ENCODE results near the gene TBC1D16. TPM values are rescaled to one million over a fixed set of nuclear protein-coding genes. Genes with fewer than 3 reads are reported as not detected.
A peak's percentile ranks its signal among the peaks of the same experiment; 100 is the strongest.
"Not testable (repeated sequence)": the region's sequence is repeated elsewhere in the genome, so short reads cannot be mapped to it uniquely, and the experiment has no call there.

TBC1D16 gene
- total RNA-seq, 1 experiment from 2014 or later, result 96.1 TPM

DNA sequence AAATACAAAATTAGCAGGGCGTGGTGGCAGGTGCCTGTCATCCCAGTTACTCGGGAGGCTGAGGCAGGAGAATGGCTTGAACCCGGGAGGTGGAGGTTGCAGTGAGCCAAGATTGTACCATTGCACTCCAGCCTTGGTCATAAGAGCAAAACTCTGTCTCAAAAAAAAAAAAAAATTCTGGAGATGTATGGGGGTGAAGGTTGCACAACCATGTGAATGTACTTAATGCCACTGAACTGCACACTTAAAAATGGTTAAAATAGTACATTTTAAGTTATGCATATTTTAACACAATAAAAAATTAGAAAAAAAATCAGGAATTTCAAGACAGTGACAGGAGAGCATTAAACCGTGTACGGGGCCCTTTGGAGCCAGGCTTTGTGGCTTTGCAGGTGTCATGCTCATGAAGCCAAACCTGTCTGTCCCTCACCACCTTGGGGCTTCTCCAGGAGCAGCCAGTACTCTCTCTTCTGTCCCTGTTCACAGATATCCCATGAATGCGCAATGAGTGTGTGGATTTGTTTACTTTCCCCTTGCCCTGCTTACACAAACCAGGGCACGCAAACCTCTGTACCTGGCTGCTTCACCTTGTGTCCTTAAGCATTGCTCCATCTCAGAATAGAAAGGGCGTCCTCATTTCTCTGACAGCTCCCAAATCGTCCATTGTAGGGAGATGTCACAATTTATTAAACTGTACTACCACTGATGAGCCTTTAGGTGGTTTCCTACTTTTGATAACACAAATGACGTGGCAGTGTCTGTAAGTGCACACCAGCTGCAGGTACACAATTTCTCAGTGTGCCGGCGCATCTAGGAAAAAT lies 138.2 kb downstream of the TBC1D16 start:
- Mint-ChIP-seq H3K36me3 (no peaks in the 10 kb centered on the region), H3K27ac (no peak overlapping the region), H3K4me3 (no peak overlapping the region), H3K27me3 (ENCODE audit: low read depth) (peaks cover 21% of the 10 kb centered on the region), H3K9me3 (peaks cover 11% of the 10 kb centered on the region), H3K4me1 (0 out of 2 replicates have a peak, but pooled peaks cover 2% of the 10 kb centered on the region)
- TF ChIP-seq GTF2I (CRISPR knock-in tag; conservative IDR thresholded peaks at IDR 0.05) (no peak), RORB (CRISPR knock-in tag; IDR thresholded peaks at IDR 0.05) (no peak), FOXP1 (CRISPR knock-in tag; IDR thresholded peaks at IDR 0.05; ENCODE audit: borderline replicate concordance) (no peak)
- POLR2A ChIA-PET, result no interaction called here
- CTCF ChIA-PET, result interaction anchor here (1.1 to 1.4 kb wide), 2 partner anchors 53 to 62 kb away, joined by 3 read pairs; no protein-coding TSS in a partner anchor
- ATAC-seq (no peak), DNase-seq (ENCODE audit: low spot score) (peak; percentile 3)

DNA sequence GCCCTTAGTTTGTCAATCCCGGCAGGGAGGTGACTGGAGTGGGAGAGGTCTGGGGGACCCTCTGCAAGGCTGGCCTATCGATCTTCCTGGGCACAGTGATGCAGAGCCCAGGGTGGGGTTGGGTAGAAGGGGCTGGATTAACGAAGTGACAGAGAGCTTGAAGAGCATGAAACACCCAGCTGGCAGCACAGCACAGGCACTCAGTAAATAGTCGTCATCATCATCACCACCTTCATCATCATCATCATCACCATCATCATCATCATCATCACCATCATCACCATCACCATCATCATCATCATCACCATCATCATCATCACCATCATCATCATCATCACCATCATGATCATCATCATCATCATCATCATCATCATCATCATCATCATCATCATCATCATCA lies 142.2 kb downstream of the TBC1D16 start:
- CTCF ChIA-PET; H3K4me1 Mint-ChIP-seq; H3K36me3 Mint-ChIP-seq; ATAC-seq; H3K9me3 Mint-ChIP-seq; H3K27ac Mint-ChIP-seq; DNase-seq (ENCODE audit: low spot score); H3K4me3 Mint-ChIP-seq; POLR2A ChIA-PET: not testable (repeated sequence)
- H3K27me3 Mint-ChIP-seq (ENCODE audit: low read depth), result peaks cover 10% of the 10 kb centered on the region; the same call in 1 of the 2 replicates

DNA sequence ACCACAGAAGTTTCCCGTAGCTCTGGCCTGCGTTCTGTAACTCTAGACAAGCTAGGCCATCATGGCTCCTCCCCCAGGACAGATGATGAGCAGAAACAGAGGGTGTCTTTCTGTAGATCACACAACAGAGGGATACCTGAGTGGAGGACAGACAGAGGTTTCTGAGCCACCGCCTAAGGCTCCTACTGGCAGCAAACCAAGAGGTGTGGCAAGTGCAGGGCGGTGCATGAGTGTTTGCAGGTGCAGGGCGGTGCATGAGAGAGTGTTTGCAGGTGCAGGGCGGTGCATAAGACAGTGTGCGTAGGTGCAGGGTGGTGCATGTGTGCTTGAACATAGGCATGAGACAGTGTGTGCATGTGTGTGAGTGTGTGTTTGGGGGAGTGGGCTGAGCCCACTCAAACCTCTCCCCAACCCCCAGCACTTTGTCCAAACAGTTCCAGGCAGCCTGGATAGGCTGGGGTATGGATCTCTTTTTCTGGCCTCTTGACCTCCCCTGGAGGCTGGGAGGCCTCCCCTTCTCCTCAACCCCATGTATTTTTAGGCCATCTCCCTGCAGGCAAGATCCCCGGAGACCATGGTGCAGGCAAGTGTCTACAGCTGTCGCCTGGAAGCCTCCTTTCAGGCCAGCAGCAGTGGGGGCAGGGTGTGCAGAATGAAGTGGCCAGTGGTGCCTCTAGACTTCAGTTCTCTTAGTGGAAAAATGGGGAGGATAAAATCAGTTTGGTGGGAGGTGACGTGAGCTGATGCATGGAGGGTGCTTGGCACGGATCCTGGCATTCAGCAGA lies 143.0 kb downstream of the TBC1D16 start:
- Mint-ChIP-seq H3K4me3 (no peak overlapping the region), H3K36me3 (no peaks in the 10 kb centered on the region), H3K9me3 (no peaks in the 10 kb centered on the region), H3K27me3 (ENCODE audit: low read depth) (peaks cover 10% of the 10 kb centered on the region; the same call in 1 of the 2 replicates), H3K27ac (no peak overlapping the region), H3K4me1 (no peaks in the 10 kb centered on the region)
- CTCF ChIA-PET, result no interaction called here
- POLR2A ChIA-PET, result no interaction called here
- TF ChIP-seq, protein P1, sequence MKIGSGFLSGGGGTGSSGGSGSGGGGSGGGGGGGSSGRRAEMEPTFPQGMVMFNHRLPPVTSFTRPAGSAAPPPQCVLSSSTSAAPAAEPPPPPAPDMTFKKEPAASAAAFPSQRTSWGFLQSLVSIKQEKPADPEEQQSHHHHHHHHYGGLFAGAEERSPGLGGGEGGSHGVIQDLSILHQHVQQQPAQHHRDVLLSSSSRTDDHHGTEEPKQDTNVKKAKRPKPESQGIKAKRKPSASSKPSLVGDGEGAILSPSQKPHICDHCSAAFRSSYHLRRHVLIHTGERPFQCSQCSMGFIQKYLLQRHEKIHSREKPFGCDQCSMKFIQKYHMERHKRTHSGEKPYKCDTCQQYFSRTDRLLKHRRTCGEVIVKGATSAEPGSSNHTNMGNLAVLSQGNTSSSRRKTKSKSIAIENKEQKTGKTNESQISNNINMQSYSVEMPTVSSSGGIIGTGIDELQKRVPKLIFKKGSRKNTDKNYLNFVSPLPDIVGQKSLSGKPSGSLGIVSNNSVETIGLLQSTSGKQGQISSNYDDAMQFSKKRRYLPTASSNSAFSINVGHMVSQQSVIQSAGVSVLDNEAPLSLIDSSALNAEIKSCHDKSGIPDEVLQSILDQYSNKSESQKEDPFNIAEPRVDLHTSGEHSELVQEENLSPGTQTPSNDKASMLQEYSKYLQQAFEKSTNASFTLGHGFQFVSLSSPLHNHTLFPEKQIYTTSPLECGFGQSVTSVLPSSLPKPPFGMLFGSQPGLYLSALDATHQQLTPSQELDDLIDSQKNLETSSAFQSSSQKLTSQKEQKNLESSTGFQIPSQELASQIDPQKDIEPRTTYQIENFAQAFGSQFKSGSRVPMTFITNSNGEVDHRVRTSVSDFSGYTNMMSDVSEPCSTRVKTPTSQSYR (CRISPR knock-in tag; IDR thresholded peaks at IDR 0.05), result no peak
- no peak for TF ChIP-seq GABPB1 (CRISPR knock-in tag; IDR thresholded peaks at IDR 0.05)
- no peak for TF ChIP-seq NFYB (CRISPR knock-in tag; conservative IDR thresholded peaks at IDR 0.05; ENCODE audit: low read depth)
- no peak for TF ChIP-seq MXD4 (CRISPR knock-in tag; IDR thresholded peaks at IDR 0.05; ENCODE audit: borderline replicate concordance)
- no peak for TF ChIP-seq ZSCAN18 (CRISPR knock-in tag; IDR thresholded peaks at IDR 0.05)
- TF ChIP-seq E2F4 (CRISPR knock-in tag; IDR thresholded peaks at IDR 0.05; ENCODE audit: borderline replicate concordance, low read depth), result no peak
- TF ChIP-seq, protein P2, sequence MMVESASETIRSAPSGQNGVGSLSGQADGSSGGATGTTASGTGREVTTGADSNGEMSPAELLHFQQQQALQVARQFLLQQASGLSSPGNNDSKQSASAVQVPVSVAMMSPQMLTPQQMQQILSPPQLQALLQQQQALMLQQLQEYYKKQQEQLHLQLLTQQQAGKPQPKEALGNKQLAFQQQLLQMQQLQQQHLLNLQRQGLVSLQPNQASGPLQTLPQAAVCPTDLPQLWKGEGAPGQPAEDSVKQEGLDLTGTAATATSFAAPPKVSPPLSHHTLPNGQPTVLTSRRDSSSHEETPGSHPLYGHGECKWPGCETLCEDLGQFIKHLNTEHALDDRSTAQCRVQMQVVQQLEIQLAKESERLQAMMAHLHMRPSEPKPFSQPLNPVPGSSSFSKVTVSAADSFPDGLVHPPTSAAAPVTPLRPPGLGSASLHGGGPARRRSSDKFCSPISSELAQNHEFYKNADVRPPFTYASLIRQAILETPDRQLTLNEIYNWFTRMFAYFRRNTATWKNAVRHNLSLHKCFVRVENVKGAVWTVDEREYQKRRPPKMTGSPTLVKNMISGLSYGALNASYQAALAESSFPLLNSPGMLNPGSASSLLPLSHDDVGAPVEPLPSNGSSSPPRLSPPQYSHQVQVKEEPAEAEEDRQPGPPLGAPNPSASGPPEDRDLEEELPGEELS (CRISPR knock-in tag; IDR thresholded peaks at IDR 0.05), result no peak
- no peak for TF ChIP-seq PRRX2 (CRISPR knock-in tag; IDR thresholded peaks at IDR 0.05)
- TF ChIP-seq CREB1 (CRISPR knock-in tag; IDR thresholded peaks at IDR 0.05), result no peak
- TF ChIP-seq PRDM15 (CRISPR knock-in tag; IDR thresholded peaks at IDR 0.05), result no peak
- TF ChIP-seq ZNF317 (CRISPR knock-in tag; IDR thresholded peaks at IDR 0.05; ENCODE audit: borderline replicate concordance, low read depth), result no peak
- TF ChIP-seq ETV6 (CRISPR knock-in tag; IDR thresholded peaks at IDR 0.05), result no peak
- TF ChIP-seq SMAD4 (CRISPR knock-in tag; IDR thresholded peaks at IDR 0.05), result no peak
- ATAC-seq, result no peak
- DNase-seq (ENCODE audit: low spot score), result peak; percentile 8
